ENCODE results near the gene GPR173. TPM values are rescaled to one million over a fixed set of nuclear protein-coding genes. Genes with fewer than 3 reads are reported as not detected.

Gene GPR173
- total RNA-seq, 1 experiment from 2014 or later: 1.6 TPM

GRCh38 chrX:53114864-53115549 lies 66.4 kb downstream of the GPR173 start:
- Histone ChIP-seq H3F3A (ENCODE audit: low read length, unreplicated experiment) (no peaks in the 10 kb centered on the region), H3K4me1 (ENCODE audit: insufficient read depth, low read length) (no peaks in the 10 kb centered on the region), H3K9me3 (ENCODE audit: low read length) (no peaks in the 10 kb centered on the region), H3K36me3 (ENCODE audit: low read depth, low read length) (no peaks in the 10 kb centered on the region), H3K9me2 (replicated peaks; ENCODE audit: low read length) (no peaks in the 10 kb centered on the region), H3K9ac (ENCODE audit: low read length) (no peak overlapping the region), H3K27ac (ENCODE audit: low read length) (no peak overlapping the region), H3K4me2 (ENCODE audit: low read length) (no peak overlapping the region), H3K79me2 (ENCODE audit: low read length) (no peaks in the 10 kb centered on the region), H4K20me1 (ENCODE audit: low read length) (no peaks in the 10 kb centered on the region), H2AFZ (ENCODE audit: low read length) (no peak overlapping the region), H3K4me3 (ENCODE audit: low read length) (no peak overlapping the region), H3K27me3 (ENCODE audit: low read length) (no peaks in the 10 kb centered on the region)
- intact Hi-C loops (cut with micrococcal nuclease): no loop called here
- DNase-seq: no peak
- no TSS peak for BruUV-seq (replicated peaks)
- no peak for TF ChIP-seq EZH2phosphoT487 (IDR thresholded peaks at IDR 0.05; ENCODE audit: borderline replicate concordance, low read length)
- no peak for TF ChIP-seq CTCF (conservative IDR thresholded peaks at IDR 0.05; ENCODE audit: low read depth, low read length)
- no peak for TF ChIP-seq EZH2 (IDR thresholded peaks at IDR 0.05; ENCODE audit: low read length, unreplicated experiment)
- CTCF ChIA-PET: no interaction called here
- ATAC-seq: no peak
- POLR2A ChIA-PET (ENCODE audit: unreplicated experiment): no interaction called here

GRCh38 chrX:53115550-53115874 lies 66.9 kb downstream of the GPR173 start:
- Histone ChIP-seq H3K27ac (ENCODE audit: low read length) (no peak overlapping the region), H3K36me3 (ENCODE audit: low read depth, low read length) (no peaks in the 10 kb centered on the region), H3K9me3 (ENCODE audit: low read length) (no peaks in the 10 kb centered on the region), H3F3A (ENCODE audit: low read length, unreplicated experiment) (no peaks in the 10 kb centered on the region), H3K27me3 (ENCODE audit: low read length) (no peaks in the 10 kb centered on the region), H3K4me3 (ENCODE audit: low read length) (no peak overlapping the region), H3K4me2 (ENCODE audit: low read length) (no peak overlapping the region), H3K4me1 (ENCODE audit: insufficient read depth, low read length) (no peaks in the 10 kb centered on the region), H3K9me2 (replicated peaks; ENCODE audit: low read length) (no peaks in the 10 kb centered on the region), H3K9ac (ENCODE audit: low read length) (no peak overlapping the region), H4K20me1 (ENCODE audit: low read length) (no peaks in the 10 kb centered on the region), H2AFZ (ENCODE audit: low read length) (no peak overlapping the region), H3K79me2 (ENCODE audit: low read length) (no peaks in the 10 kb centered on the region)
- TF ChIP-seq EZH2 (IDR thresholded peaks at IDR 0.05; ENCODE audit: low read length, unreplicated experiment) (no peak), CTCF (conservative IDR thresholded peaks at IDR 0.05; ENCODE audit: low read depth, low read length) (no peak), EZH2phosphoT487 (IDR thresholded peaks at IDR 0.05; ENCODE audit: borderline replicate concordance, low read length) (no peak)
- ATAC-seq (no peak), DNase-seq (no peak)
- no TSS peak for BruUV-seq (replicated peaks)
- ChIA-PET CTCF (no interaction called here), POLR2A (ENCODE audit: unreplicated experiment) (no interaction called here)
- intact Hi-C loops (cut with micrococcal nuclease): no loop called here

- DNase-seq (no peak), ATAC-seq (no peak)
- Histone ChIP-seq H3K4me3 (ENCODE audit: low read length) (no peak overlapping the region), H3K27ac (ENCODE audit: low read length) (no peak overlapping the region), H3K4me2 (ENCODE audit: low read length) (no peak overlapping the region), H4K20me1 (ENCODE audit: low read length) (no peaks in the 10 kb centered on the region), H3K9me2 (replicated peaks; ENCODE audit: low read length) (no peaks in the 10 kb centered on the region), H3K79me2 (ENCODE audit: low read length) (no peaks in the 10 kb centered on the region), H3K9me3 (ENCODE audit: low read length) (no peaks in the 10 kb centered on the region), H2AFZ (ENCODE audit: low read length) (no peak overlapping the region), H3K9ac (ENCODE audit: low read length) (no peak overlapping the region), H3K27me3 (ENCODE audit: low read length) (no peaks in the 10 kb centered on the region), H3K36me3 (ENCODE audit: low read depth, low read length) (no peaks in the 10 kb centered on the region), H3F3A (ENCODE audit: low read length, unreplicated experiment) (no peaks in the 10 kb centered on the region), H3K4me1 (ENCODE audit: insufficient read depth, low read length) (no peaks in the 10 kb centered on the region)
- intact Hi-C loops (cut with micrococcal nuclease): no loop called here
- no TSS peak for BruUV-seq (replicated peaks)
- TF ChIP-seq EZH2 (IDR thresholded peaks at IDR 0.05; ENCODE audit: low read length, unreplicated experiment): no peak
- no peak for TF ChIP-seq EZH2phosphoT487 (IDR thresholded peaks at IDR 0.05; ENCODE audit: borderline replicate concordance, low read length)
- TF ChIP-seq CTCF (conservative IDR thresholded peaks at IDR 0.05; ENCODE audit: low read depth, low read length): no peak
- ChIA-PET POLR2A (ENCODE audit: unreplicated experiment) (no interaction called here), CTCF (no interaction called here)
Measured at GRCh38 chrX:53116101-53116500, 67.5 kb downstream of the GPR173 start.

All from PC-3 (cell line).